HCT116 (cell line): ENCODE data around the gene IFIH1. TPM values are rescaled to one million over a fixed set of nuclear protein-coding genes. Genes with fewer than 3 reads are reported as not detected.

Experiments
- ATAC-seq: fragments of 200-7000 bp; cut with Tn5 transposase; 2 replicates; pipeline ENCODE4 v1.9.1; 2020; ENCODE audit warnings: mild to moderate bottlenecking, moderate library complexity
- BruUV-seq: library from RNA; stranded (reverse); fragments of 400-500 nt; replicated peaks from 2 replicates; lab custom pipeline; 2021; lab: Mats Ljungman, UMichigan
- CTCF ChIA-PET: fragments of 300-600 bp; sonication (Branson Sonifier 250); formaldehyde crosslinking; loops from one replicate; lab custom pipeline; 2021; ENCODE audit warnings: antibody characterized with exemption; lab: Charles Lee
- POLR2A ChIA-PET: fragments of 300-600, 350-600 bp; sonication (Branson Sonifier 250); formaldehyde crosslinking; loops from one replicate; lab custom pipeline; 2021; ENCODE audit warnings: antibody characterized with exemption; lab: Charles Lee
- RAD21 ChIA-PET, 2 experiments: fragments of 300-600 bp; sonication (Branson Sonifier 250); formaldehyde crosslinking; loops; one replicate each; lab custom pipeline; 2023; ENCODE audit warnings: low total read pairs in 2 of 2; ENCODE audit not compliant: uncharacterized antibody in 2 of 2, unreplicated experiment in 2 of 2, low non-redundant PET in 1 of 2; lab: Charles Lee
- DNase-seq: peaks from one replicate; pipeline ENCODE4 v3.0.0-alpha.2; 2010; ENCODE audit warnings: low read depth, low spot score
- H2AFZ ChIP-seq: fragments of 200-600 bp; shearing (Covaris generic), sonication (generic); 2 replicates; pipeline ENCODE4 v1.6.1; 2017; ENCODE audit warnings: low read depth, mixed run types, mixed read lengths, antibody characterized with exemption, low read length; ENCODE audit not compliant: poor library complexity, severe bottlenecking
- H3K27ac ChIP-seq: 2 replicates; pipeline ENCODE4 v1.5.1; 2012; ENCODE audit warnings: low read depth, low read length
- H3K27me3 ChIP-seq: fragments of 200-600 bp; sonication (generic); 2 replicates; pipeline ENCODE4 v1.6.1; 2016; ENCODE audit warnings: mixed run types, low read length, mixed read lengths; ENCODE audit not compliant: insufficient read depth
- H3K36me3 ChIP-seq, 2 experiments: fragments of 200-500 bp in 1 of 2; fragments of 200-600 bp in 1 of 2; sonication (Bioruptor generic) in 1 of 2; sonication (generic) in 1 of 2; 2 replicates each; pipeline versions ENCODE4 v1.5.1 to v1.6.1; 2014 to 2016; ENCODE audit warnings: low read length in 2 of 2, inconsistent platforms in 1 of 2, mixed read lengths in 1 of 2, mixed run types in 1 of 2; ENCODE audit not compliant: insufficient read depth in 2 of 2, control insufficient read depth in 1 of 2
- H3K4me1 ChIP-seq, 2 experiments: fragments of 200-600 bp in 1 of 2; sonication (generic) in 1 of 2; 2 replicates each; pipeline versions ENCODE4 v1.5.1 to v1.6.1; 2012 to 2017; ENCODE audit warnings: low read length in 2 of 2, inconsistent platforms in 1 of 2, mild to moderate bottlenecking in 1 of 2, mixed read lengths in 1 of 2, mixed run types in 1 of 2, moderate library complexity in 1 of 2; ENCODE audit not compliant: insufficient read depth in 2 of 2, control insufficient read depth in 1 of 2
- H3K4me2 ChIP-seq: fragments of 200-600 bp; sonication (generic); 2 replicates; pipeline ENCODE4 v1.6.1; 2017; ENCODE audit warnings: mixed run types, low read length, mixed read lengths
- H3K4me3 ChIP-seq, 2 experiments: fragments of 200-600 bp in 1 of 2; sonication (generic) in 1 of 2; replicated peaks in 1 of 2; 2 replicates each; pipeline ENCODE4 v1.5.1; 2011 to 2016; ENCODE audit warnings: low read length in 2 of 2, control low read depth in 1 of 2, low read depth in 1 of 2, mild to moderate bottlenecking in 1 of 2, mixed read lengths in 1 of 2, mixed run types in 1 of 2
- H3K79me2 ChIP-seq: fragments of 200-600 bp; sonication (generic); 2 replicates; pipeline ENCODE4 v1.6.1; 2017; ENCODE audit warnings: mild to moderate bottlenecking, mixed run types, low read length, moderate library complexity, mixed read lengths; ENCODE audit not compliant: insufficient read depth
- H3K9ac ChIP-seq: fragments of 200-600 bp; sonication (generic); 2 replicates; pipeline ENCODE4 v1.6.1; 2016; ENCODE audit warnings: low read length, mixed read lengths
- H3K9me2 ChIP-seq: fragments of 200-600 bp; sonication (generic), shearing (Covaris generic); 2 replicates; pipeline ENCODE4 v1.6.1; 2017; ENCODE audit warnings: mixed run types, mild to moderate bottlenecking, moderate library complexity; ENCODE audit not compliant: insufficient read depth
- H3K9me3 ChIP-seq, 2 experiments: fragments of 200-500 bp in 1 of 2; fragments of 200-600 bp in 1 of 2; sonication (Bioruptor generic) in 1 of 2; sonication (generic) in 1 of 2; 2 replicates each; pipeline ENCODE4 v1.6.1; 2014 to 2017; ENCODE audit warnings: low read length in 2 of 2, mixed read lengths in 2 of 2, inconsistent platforms in 1 of 2, low read depth in 1 of 2, mild to moderate bottlenecking in 1 of 2, mixed run types in 1 of 2, moderate library complexity in 1 of 2; ENCODE audit not compliant: control insufficient read depth in 1 of 2, insufficient read depth in 1 of 2
- H4K20me1 ChIP-seq: fragments of 200-600 bp; sonication (generic), shearing (Covaris generic); 2 replicates; pipeline ENCODE4 v1.6.1; 2017; ENCODE audit warnings: mixed run types, mild to moderate bottlenecking, moderate library complexity; ENCODE audit not compliant: insufficient read depth
- ATF3 ChIP-seq: IDR thresholded peaks from 2 replicates; pipeline ENCODE4 v1.6.1; 2012
- CBX3 ChIP-seq: IDR thresholded peaks from 2 replicates; pipeline ENCODE4 v1.6.1; 2012; ENCODE audit warnings: low read depth
- CEBPB ChIP-seq: IDR thresholded peaks from 2 replicates; pipeline ENCODE4 v1.6.1; 2012; ENCODE audit warnings: low read depth
- CTCF ChIP-seq, 3 experiments: fragments of 200-600 bp in 1 of 3; sonication (generic) in 1 of 3; IDR thresholded peaks in 2 of 3; conservative IDR thresholded peaks in 1 of 3; 2 replicates each; pipeline ENCODE4 v1.5.1; 2012 to 2017; ENCODE audit warnings: low read depth in 2 of 3, low read length in 2 of 3, antibody characterized with exemption in 1 of 3, borderline replicate concordance in 1 of 3, control low read depth in 1 of 3, mild to moderate bottlenecking in 1 of 3, mixed read lengths in 1 of 3, mixed run types in 1 of 3, moderate library complexity in 1 of 3; ENCODE audit not compliant: insufficient read depth in 1 of 3
- ELF1 ChIP-seq: IDR thresholded peaks from 2 replicates; pipeline ENCODE4 v1.6.1; 2012; ENCODE audit warnings: low read depth, borderline replicate concordance
- EZH2 ChIP-seq: fragments of 200-600 bp; sonication (generic); IDR thresholded peaks from 2 replicates; pipeline ENCODE4 v1.6.1; 2017; ENCODE audit warnings: antibody characterized with exemption, mixed run types
- FOSL1 ChIP-seq: IDR thresholded peaks from 2 replicates; pipeline ENCODE4 v1.6.1; 2012; ENCODE audit warnings: low read depth
- JUND ChIP-seq: IDR thresholded peaks from 2 replicates; pipeline ENCODE4 v1.6.1; 2012
- MAX ChIP-seq: IDR thresholded peaks from 2 replicates; pipeline ENCODE4 v1.6.1; 2012
- SIN3A ChIP-seq: IDR thresholded peaks from 2 replicates; pipeline ENCODE4 v1.6.1; 2012; ENCODE audit warnings: low read depth
- SP1 ChIP-seq: IDR thresholded peaks from 2 replicates; pipeline ENCODE4 v1.6.1; 2012; ENCODE audit warnings: low read depth
- SRF ChIP-seq: IDR thresholded peaks from 2 replicates; pipeline ENCODE4 v1.6.1; 2012; ENCODE audit warnings: low read depth
- TCF7L2 ChIP-seq: IDR thresholded peaks from 2 replicates; pipeline ENCODE4 v1.7.0; 2011; ENCODE audit warnings: borderline replicate concordance, inconsistent platforms; ENCODE audit not compliant: insufficient read depth, insufficient read length; ENCODE audit errors: extremely low read depth
- intact Hi-C: fragments of 100-400 bp; cut with micrococcal nuclease; formaldehyde crosslinking; loops from 2 replicates; pipeline ENCODE4 v1.10.0; 2022
- total RNA-seq: library from RNA; stranded (reverse); gene quantifications from one replicate; pipeline ENCODE4 v1.2.1, GENCODE V29; 2021; ENCODE audit not compliant: unreplicated experiment

Gene IFIH1
- total RNA-seq, 1 experiment from 2014 or later = 7.0 TPM

- TF ChIP-seq CTCF (IDR thresholded peaks at IDR 0.05 in 2 of 3, conservative IDR thresholded peaks at IDR 0.05 in 1 of 3; ENCODE audit: borderline replicate concordance in 1 of 3, insufficient read depth in 1 of 3, low read depth in 2 of 3, low read length in 2 of 3) = no peak
- TF ChIP-seq JUND = no peak
- no peak for TF ChIP-seq ATF3
- no peak for TF ChIP-seq SIN3A
- TF ChIP-seq EZH2 = no peak
- TF ChIP-seq SRF = no peak
- no peak for TF ChIP-seq ELF1
- no peak for TF ChIP-seq CEBPB
These were observed 18.2 kb downstream of the IFIH1 start (continued) for GRCh38 chr2:162300266-162300665.

- ChIA-PET POLR2A (interaction anchor here (1.0 to 1.4 kb wide), 2 partner anchors 20 to 78 kb away, joined by 3 to 4 read pairs; no protein-coding TSS in a partner anchor), CTCF (interaction anchor here (0.6 to 7.7 kb wide), 34 partner anchors 8 to 712 kb away, joined by 3 to 119 read pairs (median 5); partner anchors contain the start of gene GCG), RAD21 (interaction anchor here (0.6 to 1.3 kb wide), 5 partner anchors 77 to 307 kb away, joined by 3 to 11 read pairs (median 4); partner anchors contain the start of gene GCG (in 1 of the 2))
- H3K27me3 ChIP-seq = no peaks in the 10 kb centered on the region
- no peak overlapping the region for H2AFZ ChIP-seq
- no peak overlapping the region for H3K4me2 ChIP-seq
- ATAC-seq (no peak), DNase-seq (no peak)
- no peaks in the 10 kb centered on the region for H4K20me1 ChIP-seq
- intact Hi-C loops = loop anchor here (1.0 kb wide), 1 partner anchor 78 kb away; no protein-coding TSS in a partner anchor
- no peak overlapping the region for H3K27ac ChIP-seq
- H3K9me3 ChIP-seq = no peaks in the 10 kb centered on the region
- BruUV-seq = no TSS peak
- no peak overlapping the region for H3K4me3 ChIP-seq
- TF ChIP-seq JUND (no peak), FOSL1 (no peak), MAX (no peak), EZH2 (no peak), SP1 (no peak), TCF7L2 (no peak), CBX3 (no peak)
- no peaks in the 10 kb centered on the region for H3K4me1 ChIP-seq
- H3K79me2 ChIP-seq = no peaks in the 10 kb centered on the region
- no peak overlapping the region for H3K9ac ChIP-seq
- no peaks in the 10 kb centered on the region for H3K36me3 ChIP-seq
- H3K9me2 ChIP-seq = no peaks in the 10 kb centered on the region
These were observed 19.7 kb downstream of the IFIH1 start for GRCh38 chr2:162298669-162299335.
